ENCODE data around the gene BUB3. TPM values are rescaled to one million over a fixed set of nuclear protein-coding genes. Genes with fewer than 3 reads are reported as not detected.

BUB3 gene
- 49.3 TPM for total RNA-seq
- long read RNA-seq, full-length matches to known transcripts, result 244 of 257 reads
- long read RNA-seq, partial matches to known transcripts, result 7 of 257 reads
- long read RNA-seq, other reads (novel, unspliced or antisense), result 6 of 257 reads

- peak; percentile 98 for DNase-seq (ENCODE audit: low spot score)
Observed at GRCh38 chr10:123154092-123154710, at the start of gene BUB3. Gene BUB3, plus strand, starts transcription at chr10:123154402. Its CDS starts 516 bp downstream, at chr10:123154918.

DNA sequence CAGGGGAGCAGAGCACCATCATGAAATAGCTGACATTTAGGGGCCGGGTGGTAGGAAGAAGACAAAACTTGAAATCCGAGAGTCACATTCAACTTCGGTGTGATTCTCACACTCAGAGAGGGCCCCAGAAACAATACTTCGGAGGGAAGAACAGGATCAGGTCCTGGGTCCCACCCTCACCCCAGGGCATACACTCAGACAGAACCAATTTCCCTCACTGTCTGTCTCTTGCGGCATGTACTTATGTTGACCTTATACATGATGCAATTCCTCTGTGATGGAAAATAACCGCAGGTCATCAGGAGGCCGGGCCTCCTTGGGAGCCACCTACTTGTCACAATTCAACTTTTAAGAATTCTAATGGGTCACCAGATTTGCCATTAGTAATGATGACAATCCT is 44.7 kb upstream of the BUB3 start:
- DNase-seq (ENCODE audit: low spot score), result no peak

DNA sequence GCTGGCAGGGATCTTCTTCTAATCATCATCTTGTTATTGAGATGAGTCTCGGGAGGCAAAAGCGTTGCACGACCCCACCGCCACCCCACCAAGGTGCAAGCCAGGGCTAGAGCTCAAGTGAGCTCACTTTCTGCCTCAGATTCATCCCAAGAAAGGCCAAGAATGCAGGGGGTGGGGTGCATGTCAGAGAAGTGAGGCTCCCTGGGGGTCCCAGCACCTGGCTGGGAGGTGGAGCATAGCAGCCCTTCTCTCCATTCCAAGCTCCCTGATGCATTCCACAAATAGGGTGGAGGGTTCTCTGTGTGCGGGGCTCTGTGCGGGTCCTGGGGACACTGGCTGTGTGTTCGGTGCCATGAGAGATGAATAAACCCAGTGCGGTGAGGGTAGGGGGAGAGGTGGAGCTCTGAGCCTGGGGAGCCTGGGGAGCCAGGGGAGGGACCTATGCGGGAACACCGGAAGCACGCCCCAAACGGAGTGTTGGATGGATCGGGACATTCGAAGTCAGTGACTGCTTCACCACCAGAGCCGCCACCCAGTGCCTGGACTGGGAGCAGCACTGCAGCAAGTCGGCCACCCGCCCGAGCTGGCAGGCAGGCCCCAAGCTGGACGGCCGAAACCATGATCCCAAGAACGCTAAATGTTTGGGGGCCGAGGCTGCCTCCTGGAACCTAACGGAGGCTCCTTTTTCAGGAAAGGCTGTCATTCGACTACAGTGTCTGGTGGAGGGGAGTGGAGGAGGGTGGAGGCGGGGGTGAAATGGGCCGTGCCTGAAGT is 36.4 kb upstream of the BUB3 start:
- DNase-seq (ENCODE audit: low spot score), result no peak

- DNase-seq (ENCODE audit: low spot score), result no peak
Observed at GRCh38 chr10:123119081-123119480, 35.1 kb upstream of the BUB3 start.

- DNase-seq (ENCODE audit: low spot score), result no peak
Observed at GRCh38 chr10:123126246-123126645, 28.0 kb upstream of the BUB3 start.

GRCh38 chr10:123129618-123130271 is 24.5 kb upstream of the BUB3 start:
- no peak for DNase-seq (ENCODE audit: low spot score)

GRCh38 chr10:123132576-123133477 is 21.4 kb upstream of the BUB3 start:
- DNase-seq (ENCODE audit: low spot score), result no peak

DNA sequence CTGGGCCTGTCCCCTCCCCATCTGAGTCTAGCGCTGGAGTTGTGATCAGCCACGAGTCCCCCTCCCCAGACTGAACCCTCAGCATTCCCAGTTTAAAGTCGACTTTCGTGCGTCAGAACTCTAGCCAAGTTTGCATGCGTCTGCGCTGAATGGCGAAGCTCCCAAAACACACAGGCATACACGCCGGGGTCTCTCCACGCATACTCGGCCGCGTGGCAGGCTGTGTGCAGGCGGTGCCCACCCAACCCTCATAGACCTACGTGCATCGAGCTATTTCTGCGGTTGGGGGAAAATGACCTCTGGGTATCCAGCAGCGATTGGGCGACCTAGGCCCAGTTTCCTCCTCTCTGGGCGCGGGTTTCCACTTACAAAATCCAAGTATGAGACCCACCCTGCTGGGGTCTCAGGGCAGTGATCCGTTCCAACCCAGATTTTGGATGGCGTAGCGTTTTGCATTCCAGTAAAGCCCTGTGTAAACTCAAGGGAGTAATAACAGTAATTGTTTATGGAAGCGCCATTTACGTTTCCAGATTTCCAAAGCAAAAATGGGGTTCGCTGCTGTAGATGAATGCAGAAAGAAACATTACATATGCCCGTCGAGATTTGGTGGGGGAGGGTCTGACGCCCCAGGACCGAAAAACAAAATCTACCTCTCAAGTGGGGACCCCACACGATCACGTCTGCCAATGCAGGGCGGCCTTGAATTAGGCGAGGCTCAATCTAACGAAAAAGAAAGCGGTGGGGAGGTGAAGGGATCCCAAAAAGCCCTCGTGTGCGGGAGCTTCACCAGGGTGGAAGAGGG is 20.5 kb upstream of the BUB3 start:
- no peak for DNase-seq (ENCODE audit: low spot score)

DNA sequence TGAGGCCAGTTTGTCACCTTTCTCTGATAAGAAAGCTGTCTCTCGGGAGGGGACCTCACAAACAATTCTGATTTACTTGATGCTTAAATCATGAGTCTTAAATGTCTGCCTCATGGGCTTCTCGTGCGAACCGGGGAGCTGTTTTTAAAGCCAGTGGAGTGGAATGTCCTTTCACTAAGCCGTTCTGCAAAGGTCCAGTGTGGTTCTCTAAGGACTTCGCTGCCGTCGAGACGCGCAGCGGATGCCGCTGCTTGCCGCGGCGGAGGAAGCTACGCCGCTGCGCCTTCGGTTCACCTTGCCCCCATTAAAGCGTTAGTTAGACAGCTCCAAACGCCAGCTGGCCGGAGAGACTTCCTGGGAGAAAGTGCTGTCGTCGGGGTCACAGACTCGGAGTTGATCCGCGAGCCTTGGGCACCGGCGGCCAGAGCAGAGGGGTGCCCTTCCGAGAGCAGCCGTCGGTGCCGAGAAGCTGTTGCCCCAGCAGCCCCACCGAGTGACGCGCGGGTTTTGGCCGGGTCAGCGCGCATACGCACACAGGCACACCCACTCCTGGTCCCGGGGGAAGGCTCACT is 19.8 kb upstream of the BUB3 start:
- no peak for DNase-seq (ENCODE audit: low spot score)

DNA sequence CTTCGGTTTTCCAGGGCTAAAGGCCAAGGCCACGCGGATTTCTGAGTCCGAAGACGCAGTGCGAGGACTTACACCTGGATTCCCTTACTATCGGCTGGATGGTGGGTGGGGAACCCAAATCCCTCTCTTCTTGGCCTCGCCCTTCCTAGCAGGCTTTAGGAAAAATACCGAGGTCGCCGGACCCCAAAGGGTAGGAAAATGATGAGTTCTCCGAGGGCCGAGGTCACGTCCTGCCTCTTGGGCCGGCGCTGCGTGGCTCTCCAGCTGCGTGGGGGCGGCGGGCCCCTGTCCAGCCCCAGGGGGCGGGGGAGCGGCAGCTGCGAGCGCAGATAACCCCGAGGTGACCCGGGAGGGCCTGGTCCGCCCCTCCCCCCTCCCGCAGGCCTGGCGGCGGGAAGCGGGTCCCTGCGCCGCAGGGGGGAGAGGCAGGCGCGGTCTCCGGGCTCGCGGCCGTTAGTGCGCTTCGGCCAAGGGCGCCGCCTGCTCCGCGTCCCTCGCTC is 19.2 kb upstream of the BUB3 start:
- DNase-seq (ENCODE audit: low spot score), result no peak

- no peak for DNase-seq (ENCODE audit: low spot score)
Observed at GRCh38 chr10:123135415-123136141, 18.6 kb upstream of the BUB3 start, which contains the start of gene HMX3. Gene HMX3, plus strand, starts transcription at chr10:123135970. Its CDS starts 81 bp downstream, at chr10:123136051.

DNA sequence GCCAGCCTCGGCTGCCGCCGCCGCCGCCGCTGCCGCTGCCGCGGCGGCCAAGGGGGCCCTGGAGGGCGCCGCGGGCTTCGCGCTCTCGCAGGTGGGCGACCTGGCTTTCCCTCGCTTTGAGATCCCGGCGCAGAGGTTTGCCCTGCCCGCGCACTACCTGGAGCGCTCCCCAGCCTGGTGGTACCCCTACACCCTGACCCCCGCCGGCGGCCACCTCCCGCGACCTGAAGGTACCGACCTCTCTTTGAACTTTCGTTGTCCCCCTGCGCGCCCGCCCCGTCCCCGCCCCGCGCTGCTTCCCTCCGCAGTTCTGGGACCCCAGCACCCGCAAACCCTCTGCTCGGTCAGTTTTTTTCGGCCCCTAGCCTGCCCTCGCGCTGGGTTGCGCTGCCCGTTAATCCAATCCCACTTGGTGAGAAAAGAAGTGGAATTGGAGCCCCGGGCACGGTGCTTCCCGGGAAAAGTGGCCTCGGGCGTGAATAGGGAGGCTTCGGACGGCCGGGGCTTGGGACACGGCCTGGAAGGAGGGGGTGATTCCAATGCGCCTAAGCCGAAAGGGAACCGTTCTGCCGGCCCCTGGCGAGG is 17.9 kb upstream of the BUB3 start:
- no peak for DNase-seq (ENCODE audit: low spot score)

- DNase-seq (ENCODE audit: low spot score), result no peak
Observed at GRCh38 chr10:123136806-123137642, 17.2 kb upstream of the BUB3 start.

- no peak for DNase-seq (ENCODE audit: low spot score)
Observed at GRCh38 chr10:123139165-123139520, 15.1 kb upstream of the BUB3 start.

DNA sequence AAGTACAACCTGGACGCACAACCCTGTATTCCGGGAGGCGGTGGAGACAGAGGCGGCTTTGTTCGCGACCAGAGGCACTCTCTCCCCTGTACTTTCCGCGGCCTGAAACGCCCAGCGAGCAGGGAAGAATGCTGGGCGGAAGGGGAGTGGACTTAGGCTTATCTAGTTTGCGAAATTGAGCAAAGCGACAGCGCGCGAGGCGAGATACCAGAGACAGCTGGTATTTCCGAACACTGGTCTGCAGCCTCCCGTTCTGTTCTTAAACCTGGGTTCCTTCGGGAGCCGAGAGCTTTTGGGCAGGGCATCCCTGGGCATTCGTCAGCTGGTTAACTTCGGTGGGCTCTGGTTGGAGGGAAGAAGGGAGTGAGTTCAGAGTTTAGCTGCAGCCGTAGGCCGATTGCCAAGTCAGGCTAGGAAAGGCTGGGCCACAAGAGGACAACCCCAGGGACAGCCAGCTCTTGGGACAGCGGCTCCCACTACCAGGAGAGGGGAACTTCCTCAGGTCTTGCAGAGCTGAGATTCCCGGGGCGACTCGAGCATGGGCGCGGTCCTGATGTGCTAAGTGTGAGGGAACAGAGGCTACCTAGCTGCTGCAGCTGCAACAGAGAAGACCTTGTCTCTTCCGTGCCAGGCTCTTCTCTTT is 14.6 kb upstream of the BUB3 start:
- DNase-seq (ENCODE audit: low spot score), result no peak

DNA sequence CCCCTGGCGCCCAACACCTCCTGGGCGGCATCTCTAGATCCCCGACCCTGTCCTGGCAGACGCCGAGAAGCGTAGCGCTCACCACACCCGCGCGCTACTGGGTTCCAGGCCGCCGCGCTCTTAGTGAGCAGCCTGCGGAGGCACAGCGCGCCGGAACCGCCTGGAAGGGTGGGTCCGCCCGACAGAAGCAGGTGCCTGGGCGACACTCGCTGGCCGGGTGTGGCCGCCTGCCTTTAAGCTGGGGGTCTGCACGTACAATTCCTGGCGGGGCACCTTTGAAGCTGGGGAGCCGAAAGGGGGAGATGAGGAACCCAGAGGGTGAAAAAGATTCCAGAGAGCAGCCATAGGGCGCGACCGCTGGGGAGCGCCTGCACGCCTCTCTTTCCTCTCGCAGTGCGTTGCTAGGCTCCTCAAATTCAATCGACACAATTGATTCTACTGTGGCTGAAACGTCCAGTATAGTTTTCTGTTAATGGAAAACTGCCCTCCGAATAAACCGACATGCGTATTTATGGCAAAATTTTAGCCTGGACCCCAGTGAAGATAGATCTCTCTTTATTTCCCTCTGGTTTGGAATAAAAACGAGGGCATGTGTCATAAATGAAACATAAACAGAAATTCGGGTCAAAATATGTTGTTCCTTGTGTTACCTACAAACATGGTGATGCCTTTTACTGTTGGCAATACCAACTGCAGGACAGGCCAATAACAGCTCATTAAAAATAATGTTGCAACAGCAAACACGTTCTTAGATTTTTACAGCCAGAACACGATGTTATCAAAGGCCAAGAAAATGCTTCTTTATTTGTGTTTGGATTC is 13.8 kb upstream of the BUB3 start:
- no peak for DNase-seq (ENCODE audit: low spot score)

All from mesenteric fat pad (tissue), 1 donor.